OCI-LY1 (cell line): Measurements from ENCODE around the gene TREML1.

Experiments
- H2AFZ ChIP-seq: fragments of 200-600 bp; sonication (generic), shearing (Covaris generic); 2 replicates; pipeline ENCODE4 v1.6.0; 2014; ENCODE audit warnings: antibody characterized with exemption, mild to moderate bottlenecking, low read length
- H3F3A ChIP-seq: fragments of 200-600 bp; sonication (generic), shearing (Covaris generic); 2 replicates; pipeline ENCODE4 v1.6.0; 2014; ENCODE audit warnings: mild to moderate bottlenecking, antibody characterized with exemption, low read length, moderate library complexity; ENCODE audit not compliant: insufficient read depth
- H3K27ac ChIP-seq: fragments of 200-600 bp; sonication (generic); 2 replicates; pipeline ENCODE4 v1.5.1; 2014; ENCODE audit warnings: low read length, mixed run types, mild to moderate bottlenecking, low read depth; ENCODE audit not compliant: poor library complexity, severe bottlenecking
- H3K27me3 ChIP-seq: fragments of 200-600 bp; sonication (generic); 2 replicates; pipeline ENCODE4 v1.6.0; 2014; ENCODE audit warnings: antibody characterized with exemption, mild to moderate bottlenecking, low read length, moderate library complexity; ENCODE audit not compliant: insufficient read depth
- H3K36me3 ChIP-seq: fragments of 200-600 bp; sonication (generic); 2 replicates; pipeline ENCODE4 v1.6.1; 2014; ENCODE audit warnings: mild to moderate bottlenecking, antibody characterized with exemption, low read length, moderate library complexity, mixed read lengths; ENCODE audit not compliant: insufficient read depth
- H3K4me1 ChIP-seq: fragments of 200-600 bp; sonication (generic); 2 replicates; pipeline ENCODE4 v1.5.1; 2014; ENCODE audit warnings: mild to moderate bottlenecking, low read length, moderate library complexity; ENCODE audit not compliant: insufficient read depth, severe bottlenecking
- H3K4me2 ChIP-seq: fragments of 200-600 bp; sonication (generic), shearing (Covaris generic); 2 replicates; pipeline ENCODE4 v1.6.1; 2014; ENCODE audit warnings: low read length
- H3K4me3 ChIP-seq: fragments of 200-600 bp; sonication (generic); 2 replicates; pipeline ENCODE4 v1.5.1; 2014; ENCODE audit warnings: low read length, low read depth, mild to moderate bottlenecking, mixed read lengths; ENCODE audit not compliant: poor library complexity, severe bottlenecking
- H3K79me2 ChIP-seq: fragments of 200-600 bp; shearing (Covaris generic); 2 replicates; pipeline ENCODE4 v1.6.1; 2016; ENCODE audit warnings: mixed run types, low read length, mixed read lengths; ENCODE audit not compliant: insufficient read depth
- H3K9ac ChIP-seq: fragments of 200-600 bp; sonication (generic), shearing (Covaris generic); 2 replicates; pipeline ENCODE4 v1.6.1; 2014; ENCODE audit warnings: mild to moderate bottlenecking, low read length, mixed read lengths
- H3K9me2 ChIP-seq: fragments of 200-600 bp; sonication (generic), shearing (Covaris generic); 2 replicates; pipeline ENCODE4 v1.6.1; 2014; ENCODE audit warnings: low read depth, mild to moderate bottlenecking, low read length, mixed read lengths
- H3K9me3 ChIP-seq: fragments of 200-600 bp; shearing (Covaris generic); 2 replicates; pipeline ENCODE4 v1.6.1; 2014; ENCODE audit warnings: low read length, mixed read lengths
- H4K20me1 ChIP-seq: fragments of 200-600 bp; sonication (generic), shearing (Covaris generic); 2 replicates; pipeline ENCODE4 v1.6.0; 2016; ENCODE audit warnings: mild to moderate bottlenecking, low read length; ENCODE audit not compliant: insufficient read depth
- EZH2 ChIP-seq: fragments of 200-600 bp; sonication (generic), shearing (Covaris generic); IDR thresholded peaks from 2 replicates; pipeline ENCODE4 v1.8.0; 2017; ENCODE audit warnings: borderline replicate concordance, mixed run types, mild to moderate bottlenecking, antibody characterized with exemption, low read length, moderate library complexity, mixed read lengths
- TF ChIP-seq, protein P1 (sequence below): fragments of 200-600 bp; sonication (generic), shearing (Covaris generic); IDR thresholded peaks from 2 replicates; pipeline ENCODE4 v1.5.1; 2017; ENCODE audit warnings: mild to moderate bottlenecking, antibody characterized with exemption, low read length, moderate library complexity, mixed read lengths

Gene TREML1

DNA sequence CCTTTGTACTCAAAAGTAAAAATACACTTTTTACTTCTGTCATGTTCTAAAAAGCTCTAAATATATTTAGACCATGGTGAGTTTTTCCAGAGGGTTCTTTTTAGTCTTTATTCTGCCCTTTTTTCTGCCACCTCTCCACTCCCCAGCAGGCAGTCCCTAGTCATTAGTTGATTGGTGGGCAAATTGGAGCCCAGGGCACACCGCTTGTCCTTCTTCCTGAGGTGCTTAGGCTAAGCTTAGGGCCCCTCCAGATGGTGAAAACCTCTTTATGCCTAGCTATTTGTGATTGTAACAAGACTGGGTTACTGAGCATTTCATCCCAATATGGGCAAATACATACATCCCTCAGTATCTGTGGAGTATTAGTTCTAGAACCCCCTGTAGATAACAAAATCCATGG is 6.2 kb downstream of the TREML1 start:
- Histone ChIP-seq H3K4me3 (no peak overlapping the region), H3K9me3 (no peaks in the 10 kb centered on the region), H2AFZ (no peak overlapping the region), H3K36me3 (no peaks in the 10 kb centered on the region), H3K9me2 (no peaks in the 10 kb centered on the region), H3K79me2 (no peaks in the 10 kb centered on the region), H3K9ac (no peak overlapping the region), H3F3A (no peaks in the 10 kb centered on the region), H3K4me2 (no peak overlapping the region), H3K27me3 (no peaks in the 10 kb centered on the region), H3K4me1 (no peaks in the 10 kb centered on the region), H4K20me1 (no peaks in the 10 kb centered on the region), H3K27ac (no peak overlapping the region)
- TF ChIP-seq EZH2 = no peak
- TF ChIP-seq, protein P1, sequence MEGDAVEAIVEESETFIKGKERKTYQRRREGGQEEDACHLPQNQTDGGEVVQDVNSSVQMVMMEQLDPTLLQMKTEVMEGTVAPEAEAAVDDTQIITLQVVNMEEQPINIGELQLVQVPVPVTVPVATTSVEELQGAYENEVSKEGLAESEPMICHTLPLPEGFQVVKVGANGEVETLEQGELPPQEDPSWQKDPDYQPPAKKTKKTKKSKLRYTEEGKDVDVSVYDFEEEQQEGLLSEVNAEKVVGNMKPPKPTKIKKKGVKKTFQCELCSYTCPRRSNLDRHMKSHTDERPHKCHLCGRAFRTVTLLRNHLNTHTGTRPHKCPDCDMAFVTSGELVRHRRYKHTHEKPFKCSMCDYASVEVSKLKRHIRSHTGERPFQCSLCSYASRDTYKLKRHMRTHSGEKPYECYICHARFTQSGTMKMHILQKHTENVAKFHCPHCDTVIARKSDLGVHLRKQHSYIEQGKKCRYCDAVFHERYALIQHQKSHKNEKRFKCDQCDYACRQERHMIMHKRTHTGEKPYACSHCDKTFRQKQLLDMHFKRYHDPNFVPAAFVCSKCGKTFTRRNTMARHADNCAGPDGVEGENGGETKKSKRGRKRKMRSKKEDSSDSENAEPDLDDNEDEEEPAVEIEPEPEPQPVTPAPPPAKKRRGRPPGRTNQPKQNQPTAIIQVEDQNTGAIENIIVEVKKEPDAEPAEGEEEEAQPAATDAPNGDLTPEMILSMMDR = no peak

DNA sequence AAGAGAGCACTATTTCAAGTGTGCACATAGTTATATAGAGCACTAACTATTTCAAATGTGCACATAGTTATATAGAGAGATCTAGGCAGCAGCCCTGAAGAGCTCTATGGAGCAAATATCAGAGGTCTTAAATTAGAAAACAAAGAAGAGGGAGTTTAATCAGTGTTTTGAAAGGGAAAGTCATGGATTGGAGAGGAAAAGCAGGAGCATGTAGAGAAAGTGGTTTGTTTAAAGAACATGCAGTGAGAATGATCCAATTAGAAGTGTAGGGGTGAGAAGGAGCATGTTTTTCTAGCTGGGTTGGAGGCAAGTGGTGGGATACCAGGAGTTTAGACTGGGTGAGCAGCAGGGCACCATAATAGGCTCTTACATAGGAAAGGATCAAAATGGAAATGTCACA is 17.2 kb downstream of the TREML1 start:
- Histone ChIP-seq H3K27ac (no peak overlapping the region), H4K20me1 (no peaks in the 10 kb centered on the region), H3K4me1 (no peaks in the 10 kb centered on the region), H3K9me2 (no peaks in the 10 kb centered on the region), H2AFZ (no peak overlapping the region), H3K4me2 (no peak overlapping the region), H3K36me3 (no peaks in the 10 kb centered on the region), H3K4me3 (no peak overlapping the region), H3K9me3 (no peaks in the 10 kb centered on the region), H3F3A (no peaks in the 10 kb centered on the region), H3K9ac (no peak overlapping the region), H3K79me2 (no peaks in the 10 kb centered on the region), H3K27me3 (no peaks in the 10 kb centered on the region)
- TF ChIP-seq, protein P1 = no peak
- TF ChIP-seq EZH2 = no peak

DNA sequence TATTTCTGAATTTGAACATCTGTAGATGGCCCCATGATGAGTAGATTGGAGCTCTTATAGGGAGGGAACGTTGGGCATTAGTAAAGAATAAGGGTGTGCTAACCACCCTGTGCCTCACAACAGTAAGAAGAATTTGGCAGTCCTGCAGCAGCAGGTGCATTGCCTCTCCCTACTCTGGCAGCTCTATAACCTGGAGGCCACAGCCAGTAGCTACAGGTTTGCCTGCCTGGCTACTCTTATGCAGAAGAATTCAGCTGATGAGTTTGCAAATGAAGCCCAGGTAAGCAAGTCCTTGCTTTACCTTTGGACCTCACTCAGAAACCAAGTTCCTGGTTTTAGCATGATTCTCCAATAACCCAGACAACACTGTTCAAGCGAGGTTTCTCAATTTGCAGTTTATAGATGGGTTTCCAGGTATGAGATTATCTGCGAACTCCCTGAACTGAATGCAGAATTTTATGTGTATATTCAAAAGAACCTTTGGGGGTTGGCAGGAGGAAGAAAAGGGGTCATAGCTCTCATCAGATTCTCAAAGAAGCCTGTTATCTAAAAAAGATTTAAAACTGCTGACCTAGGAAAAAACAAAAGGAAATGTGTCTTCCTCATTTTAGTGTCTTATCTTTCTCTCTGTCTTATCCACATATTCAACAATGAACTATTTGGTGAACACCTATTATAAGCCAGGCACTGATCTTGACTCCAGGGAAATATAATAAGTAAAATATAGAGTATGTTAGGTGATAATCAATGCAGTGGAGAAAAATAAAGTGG is 18.9 kb downstream of the TREML1 start:
- no peak overlapping the region for H3K4me2 ChIP-seq
- no peaks in the 10 kb centered on the region for H3K79me2 ChIP-seq
- no peak overlapping the region for H3K4me3 ChIP-seq
- H3K9me2 ChIP-seq = no peaks in the 10 kb centered on the region
- no peak overlapping the region for H2AFZ ChIP-seq
- no peaks in the 10 kb centered on the region for H3K36me3 ChIP-seq
- no peaks in the 10 kb centered on the region for H3F3A ChIP-seq
- H3K9me3 ChIP-seq = no peaks in the 10 kb centered on the region
- no peak overlapping the region for H3K27ac ChIP-seq
- no peaks in the 10 kb centered on the region for H3K4me1 ChIP-seq
- TF ChIP-seq, protein P1 = no peak
- TF ChIP-seq EZH2 = no peak
- H3K9ac ChIP-seq = no peak overlapping the region
- no peaks in the 10 kb centered on the region for H4K20me1 ChIP-seq
- H3K27me3 ChIP-seq = no peaks in the 10 kb centered on the region
